Peyer's patch (tissue), 4 donors: ENCODE data around the gene USP32. TPM values are rescaled to one million over a fixed set of nuclear protein-coding genes. Genes with fewer than 3 reads are reported as not detected.

Experiments
- DNase-seq, 3 donors: peaks; one replicate each; pipeline ENCODE4 v3.0.0-alpha.2; 2017 to 2019
- H3K27ac ChIP-seq, 4 donors: fragments of 200-600 bp; sonication (generic); one replicate each; pipeline ENCODE4 v1.5.1; 2016 to 2019
- H3K27me3 ChIP-seq, 2 donors: fragments of 200-600 bp; sonication (generic); one replicate each; pipeline ENCODE4 v1.5.1; 2019
- H3K36me3 ChIP-seq, 3 donors: fragments of 200-600 bp; sonication (generic); one replicate each; pipeline ENCODE4 v1.5.1; 2016 to 2019
- H3K4me1 ChIP-seq, 4 donors: fragments of 200-600 bp; sonication (generic); one replicate each; pipeline ENCODE4 v1.5.1; 2016 to 2019
- H3K4me3 ChIP-seq, 4 donors: fragments of 200-600 bp; sonication (generic); 1 replicate in 3 of 4; 2 replicates in 1 of 4; pipeline ENCODE4 v1.5.1; 2016 to 2019; ENCODE audit warnings: mild to moderate bottlenecking in 1 of 4
- H3K9me3 ChIP-seq, 4 donors: fragments of 200-600 bp; sonication (generic); one replicate each; pipeline ENCODE4 v1.5.1; 2016 to 2019; ENCODE audit warnings: mild to moderate bottlenecking in 1 of 4
- CTCF ChIP-seq, 6 experiments: fragments of 450-650 bp in 4 of 6; fragments of 200-600 bp in 2 of 6; sonication (generic) in 1 of 6; IDR thresholded peaks; one replicate each; pipeline ENCODE4 v1.5.1; 2017 to 2019; ENCODE audit warnings: antibody characterized with exemption in 6 of 6, mild to moderate bottlenecking in 3 of 6, moderate library complexity in 1 of 6
- POLR2A ChIP-seq, 2 donors: fragments of 450-650 bp; IDR thresholded peaks; one replicate each; pipeline ENCODE4 v1.5.1; 2017; ENCODE audit warnings: antibody characterized with exemption in 2 of 2, mild to moderate bottlenecking in 2 of 2, moderate library complexity in 2 of 2
- total RNA-seq, 4 donors: library from RNA; depleted of rRNA; stranded (reverse); fragments of >200 nt; gene quantifications; one replicate each; pipeline ENCODE4 v1.1.0, GENCODE V29; 2016

USP32 gene
- total RNA-seq, 4 donors from 2014 or later, result 31.5 to 52.8 (median 48.6) TPM

- Histone ChIP-seq H3K27me3 (no peaks in the 10 kb centered on the region), H3K27ac (no peak overlapping the region), H3K36me3 (no peaks in the 10 kb centered on the region), H3K4me3 (no peak overlapping the region), H3K9me3 (no peaks in the 10 kb centered on the region), H3K4me1 (no peaks in the 10 kb centered on the region)
- DNase-seq, result no peak
- no peak for TF ChIP-seq POLR2A (IDR thresholded peaks at IDR 0.05)
- TF ChIP-seq CTCF (IDR thresholded peaks at IDR 0.05), result no peak
These were observed 19.0 kb downstream of the USP32 start for GRCh38 chr17:60372790-60373483.

- Histone ChIP-seq H3K4me1 (no peaks in the 10 kb centered on the region), H3K36me3 (no peaks in the 10 kb centered on the region), H3K27me3 (no peaks in the 10 kb centered on the region), H3K4me3 (no peak overlapping the region), H3K27ac (no peak overlapping the region), H3K9me3 (no peaks in the 10 kb centered on the region)
- TF ChIP-seq POLR2A (IDR thresholded peaks at IDR 0.05), result no peak
- TF ChIP-seq CTCF (IDR thresholded peaks at IDR 0.05), result no peak
- DNase-seq, result no peak
These were observed 20.0 kb downstream of the USP32 start for GRCh38 chr17:60371818-60372510.

- Histone ChIP-seq H3K27me3 (no peaks in the 10 kb centered on the region), H3K27ac (no peak overlapping the region), H3K4me1 (no peaks in the 10 kb centered on the region), H3K9me3 (no peaks in the 10 kb centered on the region), H3K4me3 (no peak overlapping the region), H3K36me3 (no peaks in the 10 kb centered on the region)
- no peak for DNase-seq
- TF ChIP-seq CTCF (IDR thresholded peaks at IDR 0.05) (no peak), POLR2A (IDR thresholded peaks at IDR 0.05) (no peak)
These were observed 20.5 kb downstream of the USP32 start for GRCh38 chr17:60371416-60371815.

GRCh38 chr17:60369727-60370126 is 22.2 kb downstream of the USP32 start:
- no peaks in the 10 kb centered on the region for H3K9me3 ChIP-seq
- no peak overlapping the region for H3K27ac ChIP-seq
- no peak overlapping the region for H3K4me3 ChIP-seq
- TF ChIP-seq POLR2A (IDR thresholded peaks at IDR 0.05) (no peak), CTCF (IDR thresholded peaks at IDR 0.05) (no peak)
- no peaks in the 10 kb centered on the region for H3K36me3 ChIP-seq
- no peaks in the 10 kb centered on the region for H3K27me3 ChIP-seq
- H3K4me1 ChIP-seq, result no peaks in the 10 kb centered on the region
- DNase-seq, result no peak

GRCh38 chr17:60363700-60364405 is 28.1 kb downstream of the USP32 start:
- Histone ChIP-seq H3K4me3 (no peak overlapping the region), H3K27me3 (no peaks in the 10 kb centered on the region), H3K4me1 (no peaks in the 10 kb centered on the region), H3K36me3 (no peaks in the 10 kb centered on the region), H3K9me3 (no peaks in the 10 kb centered on the region), H3K27ac (no peak overlapping the region)
- DNase-seq, result no peak
- TF ChIP-seq CTCF (IDR thresholded peaks at IDR 0.05), result no peak
- TF ChIP-seq POLR2A (IDR thresholded peaks at IDR 0.05), result no peak
